Subcutaneous abdominal adipose tissue (tissue), 5 donors: ENCODE measurements around the gene MAP3K12.
"Not testable (repeated sequence)": the region's sequence is repeated elsewhere in the genome, so short reads cannot be mapped to it uniquely, and the experiment has no call there.

Experiments
- H3K27ac ChIP-seq: one replicate; pipeline ENCODE4 v1.7.0; 2013; ENCODE audit warnings: low read depth, mild to moderate bottlenecking, inconsistent platforms, low read length, moderate library complexity
- H3K27me3 ChIP-seq, 5 donors: one replicate each; pipeline ENCODE4 v1.7.0; 2013; ENCODE audit warnings: low read length in 5 of 5, inconsistent platforms in 1 of 5; ENCODE audit not compliant: control insufficient read depth in 5 of 5, insufficient read depth in 4 of 5
- H3K36me3 ChIP-seq, 5 donors: one replicate each; pipeline ENCODE4 v1.7.0; 2013; ENCODE audit warnings: low read length in 5 of 5; ENCODE audit not compliant: control insufficient read depth in 5 of 5, insufficient read depth in 5 of 5
- H3K4me1 ChIP-seq, 5 donors: one replicate each; pipeline ENCODE4 v1.7.0; 2013; ENCODE audit warnings: low read length in 5 of 5, mild to moderate bottlenecking in 3 of 5, moderate library complexity in 1 of 5; ENCODE audit not compliant: control insufficient read depth in 5 of 5, insufficient read depth in 5 of 5
- H3K4me3 ChIP-seq, 5 donors: one replicate each; pipeline ENCODE4 v1.7.0; 2013; ENCODE audit warnings: low read length in 5 of 5, low read depth in 1 of 5
- H3K9ac ChIP-seq, 5 donors: one replicate each; pipeline ENCODE4 v1.7.0; 2013; ENCODE audit warnings: low read length in 5 of 5, mild to moderate bottlenecking in 4 of 5, moderate library complexity in 3 of 5
- H3K9me3 ChIP-seq, 5 donors: one replicate each; pipeline ENCODE4 v1.7.0; 2013; ENCODE audit warnings: low read length in 5 of 5; ENCODE audit not compliant: control insufficient read depth in 5 of 5
- donor health status: healthy.
- donor health status: healthy.
- donor health status: healthy.
- donor health status: healthy.
- donor health status: healthy.

The MAP3K12 gene

GRCh38 chr12:53499266-53500141 lies at the start of gene MAP3K12:
Gene MAP3K12, minus strand, starts transcription at chr12:53499458. Its CDS starts 12,067 bp downstream, at chr12:53487391.
- H3K9me3 ChIP-seq = no peaks in the 10 kb centered on the region
- peaks cover 13 to 57% (median 50%) of the 10 kb centered on the region in 5 donors for H3K4me1 ChIP-seq
- peak within 1 kb of the TSS; percentile 92 to 94 (median 93) for H3K9ac ChIP-seq
- H3K36me3 ChIP-seq = peaks cover 0 to 13% (median 8%) of the 10 kb centered on the region in 5 donors
- peak within 1 kb of the TSS; percentile 73 to 95 (median 84) for H3K4me3 ChIP-seq
- peak within 1 kb of the TSS; percentile 98 for H3K27ac ChIP-seq
- H3K27me3 ChIP-seq = no peaks in the 10 kb centered on the region

GRCh38 chr12:53548354-53548753 lies 49.1 kb upstream of the MAP3K12 start:
- peaks cover 9 to 39% (median 34%) of the 10 kb centered on the region in 5 donors for H3K36me3 ChIP-seq

GRCh38 chr12:53543539-53543938 lies 44.3 kb upstream of the MAP3K12 start:
- Histone ChIP-seq H3K9ac (peak overlapping the region in 2 of 5 donors; percentile 20 to 41), H3K9me3 (no peaks in the 10 kb centered on the region), H3K4me3 (no peak overlapping the region), H3K4me1 (peaks cover 0 to 9% (median 5%) of the 10 kb centered on the region in 5 donors), H3K27me3 (no peaks in the 10 kb centered on the region), H3K36me3 (peaks cover 19 to 53% (median 40%) of the 10 kb centered on the region in 5 donors), H3K27ac (no peak overlapping the region)

More at GRCh38 chr12:53548354-53548753, 49.1 kb upstream of the MAP3K12 start:
- not testable (repeated sequence) for H3K27me3 ChIP-seq, H3K27ac ChIP-seq, H3K4me3 ChIP-seq, H3K9ac ChIP-seq, H3K9me3 ChIP-seq, H3K4me1 ChIP-seq

GRCh38 chr12:53539526-53539925 lies 40.3 kb upstream of the MAP3K12 start:
- Histone ChIP-seq H3K27ac (no peak overlapping the region), H3K9me3 (no peaks in the 10 kb centered on the region), H3K9ac (no peak overlapping the region), H3K27me3 (no peaks in the 10 kb centered on the region), H3K4me3 (no peak overlapping the region), H3K36me3 (peaks cover 31 to 70% (median 64%) of the 10 kb centered on the region in 5 donors), H3K4me1 (peaks cover 0 to 9% (median 5%) of the 10 kb centered on the region in 5 donors)

- H3K27ac ChIP-seq = no peak overlapping the region
- peaks cover 36 to 81% (median 69%) of the 10 kb centered on the region in 5 donors for H3K36me3 ChIP-seq
These were observed 39.0 kb upstream of the MAP3K12 start for GRCh38 chr12:53538209-53538689.

GRCh38 chr12:53536962-53537361 lies 37.7 kb upstream of the MAP3K12 start:
- Histone ChIP-seq H3K27ac (no peak overlapping the region), H3K9me3 (no peaks in the 10 kb centered on the region), H3K36me3 (peaks cover 30 to 85% (median 74%) of the 10 kb centered on the region in 5 donors)

More at GRCh38 chr12:53538209-53538689, 39.0 kb upstream of the MAP3K12 start:
- H3K9me3 ChIP-seq = no peaks in the 10 kb centered on the region
- no peak overlapping the region for H3K9ac ChIP-seq
- H3K4me1 ChIP-seq = peaks cover 0 to 2% (median 0%) of the 10 kb centered on the region in 5 donors
- no peak overlapping the region for H3K4me3 ChIP-seq
- no peaks in the 10 kb centered on the region for H3K27me3 ChIP-seq

GRCh38 chr12:53533471-53533870 lies 34.2 kb upstream of the MAP3K12 start:
- H3K4me1 ChIP-seq = peaks cover 0 to 17% (median 7%) of the 10 kb centered on the region in 5 donors
- no peak overlapping the region for H3K4me3 ChIP-seq
- no peak overlapping the region for H3K9ac ChIP-seq
- no peaks in the 10 kb centered on the region for H3K9me3 ChIP-seq
- no peak overlapping the region for H3K27ac ChIP-seq
- peaks cover 23 to 83% (median 75%) of the 10 kb centered on the region in 5 donors for H3K36me3 ChIP-seq
- H3K27me3 ChIP-seq = no peaks in the 10 kb centered on the region

More at GRCh38 chr12:53536962-53537361, 37.7 kb upstream of the MAP3K12 start:
- peaks cover 0 to 15% (median 6%) of the 10 kb centered on the region in 5 donors for H3K4me1 ChIP-seq
- H3K9ac ChIP-seq = no peak overlapping the region
- no peaks in the 10 kb centered on the region for H3K27me3 ChIP-seq
- H3K4me3 ChIP-seq = no peak overlapping the region

GRCh38 chr12:53532524-53533445 lies 33.5 kb upstream of the MAP3K12 start:
- Histone ChIP-seq H3K4me1 (peaks cover 0 to 17% (median 7%) of the 10 kb centered on the region in 5 donors), H3K9ac (no peak overlapping the region), H3K27ac (no peak overlapping the region), H3K36me3 (peaks cover 18 to 84% (median 71%) of the 10 kb centered on the region in 5 donors), H3K4me3 (no peak overlapping the region), H3K9me3 (no peaks in the 10 kb centered on the region), H3K27me3 (no peaks in the 10 kb centered on the region)

- H3K9me3 ChIP-seq = no peaks in the 10 kb centered on the region
- H3K4me1 ChIP-seq = peaks cover 0 to 17% (median 7%) of the 10 kb centered on the region in 5 donors
- H3K27me3 ChIP-seq = no peaks in the 10 kb centered on the region
- no peak overlapping the region for H3K4me3 ChIP-seq
- H3K9ac ChIP-seq = no peak overlapping the region
- peaks cover 18 to 85% (median 71%) of the 10 kb centered on the region in 5 donors for H3K36me3 ChIP-seq
- H3K27ac ChIP-seq = no peak overlapping the region
These were observed 32.8 kb upstream of the MAP3K12 start for GRCh38 chr12:53532021-53532420.
